Right lobe of liver (tissue), 6 donors: Measurements from ENCODE around the gene CHRDL1. TPM values are rescaled to one million over a fixed set of nuclear protein-coding genes. Genes with fewer than 3 reads are reported as not detected.

ENCODE experiments used
- ATAC-seq, 4 donors: fragments of 200-7000 bp; cut with Tn5 transposase; one replicate each; pipeline ENCODE4 v1.9.1; 2020; ENCODE audit warnings: mild to moderate bottlenecking in 4 of 4, moderate library complexity in 4 of 4
- DNase-seq, 3 donors: peaks; one replicate each; pipeline ENCODE4 v3.0.0-alpha.2; 2020
- H3K27ac ChIP-seq, 3 donors: fragments of 200-600 bp; one replicate each; pipeline ENCODE4 v1.8.0; 2022
- H3K27me3 ChIP-seq, 2 donors: fragments of 200-600 bp; one replicate each; pipeline ENCODE4 v1.8.0; 2022
- H3K36me3 ChIP-seq, 4 donors: fragments of 200-600 bp; sonication (generic) in 1 of 4; one replicate each; pipeline versions ENCODE4 v1.5.1 to v1.8.0; 2017 to 2022; ENCODE audit warnings: control low read depth in 1 of 4
- H3K4me1 ChIP-seq, 4 donors: fragments of 200-600 bp; sonication (generic) in 1 of 4; one replicate each; pipeline versions ENCODE4 v1.5.1 to v1.8.0; 2017 to 2022; ENCODE audit warnings: control low read depth in 1 of 4
- H3K4me3 ChIP-seq, 3 donors: fragments of 200-600 bp; one replicate each; pipeline ENCODE4 v1.8.0; 2022
- H3K9me3 ChIP-seq, 4 donors: fragments of 200-600 bp; sonication (generic) in 1 of 4; one replicate each; pipeline versions ENCODE4 v1.5.1 to v1.8.0; 2017 to 2022; ENCODE audit warnings: control low read depth in 1 of 4
- CTCF ChIP-seq, 4 donors: fragments of 200-600 bp in 3 of 4; fragments of 450-650 bp in 1 of 4; IDR thresholded peaks; one replicate each; pipeline versions ENCODE4 v1.5.1 to v1.8.0; 2016 to 2022; ENCODE audit warnings: antibody characterized with exemption in 4 of 4, mild to moderate bottlenecking in 2 of 4
- POLR2A ChIP-seq: fragments of 450-650 bp; IDR thresholded peaks from one replicate; pipeline ENCODE4 v1.6.1; 2017; ENCODE audit warnings: antibody characterized with exemption, mild to moderate bottlenecking
- WGBS: methylation state at CpG from one replicate; pipeline ENCODE4 v1.1.6; 2018; ENCODE audit warnings: low coverage, low lambda C conversion rate; ENCODE audit not compliant: insufficient coverage; ENCODE audit errors: missing lambda C conversion rate; 5-methylcytosine and 5-hydroxymethylcytosine counted together
- intact Hi-C, 2 donors: fragments of 100-400 bp; cut with DNase I; formaldehyde crosslinking; loops; one replicate each; pipeline versions ENCODE4 v1.11.2 to v1.14.1; 2022
- total RNA-seq, 6 experiments: library from RNA; depleted of rRNA in 2 of 6; stranded (reverse); fragments of >200 nt in 2 of 6; fragmentation: NEBNext Ultra II Directional in 3 of 6; extraction: Animal tissue kit (Norgen Biotek cat#: 25700) in 3 of 6; gene quantifications; one replicate each; pipeline versions ENCODE4 v1.1.0 to v1.2.4, GENCODE V29; 2016 to 2023
- donor health status: DM: no; HTN: yes; CAD: no.
- donor health status: DM: no; HTN: no; CAD: no.
- donor health status: DM: no; HTN: no; CAD: no.
- donor health status: DM: no; HTN: yes; CAD: no.
- donor health status: DM: no; HTN: yes; CAD: no.

The CHRDL1 gene
- total RNA-seq, 6 experiments from 2014 or later: 0.05 to 0.56 (median 0.21) TPM

DNA sequence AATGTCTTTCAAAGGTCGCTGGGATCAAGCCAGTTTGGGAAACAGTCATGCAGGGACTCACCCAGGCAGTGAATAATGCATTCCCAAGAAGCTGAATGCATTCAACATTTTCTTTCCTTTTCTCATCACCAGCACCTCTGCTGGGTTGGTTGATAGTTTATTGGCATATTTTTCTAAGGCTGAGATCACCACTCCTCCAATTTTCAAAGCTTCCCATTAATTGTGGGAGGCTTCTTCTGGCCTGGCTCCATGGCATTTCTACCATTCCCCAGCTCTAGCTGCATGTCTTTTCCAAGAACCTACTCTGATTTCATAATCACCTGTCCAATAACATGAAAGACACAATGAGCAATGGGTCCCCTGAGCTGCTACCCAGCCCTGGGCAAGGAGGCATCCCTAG lies 35.8 kb downstream of the CHRDL1 start:
- H3K27me3 ChIP-seq: no peaks in the 10 kb centered on the region
- H3K27ac ChIP-seq: no peak overlapping the region
- peaks cover 0 to 3% (median 0%) of the 10 kb centered on the region in 4 donors for H3K9me3 ChIP-seq
- TF ChIP-seq CTCF (IDR thresholded peaks at IDR 0.05) (no peak), POLR2A (no peak)
- H3K4me3 ChIP-seq: no peak overlapping the region
- no peaks in the 10 kb centered on the region for H3K4me1 ChIP-seq
- no peak for ATAC-seq
- DNase-seq: no peak
- intact Hi-C loops: no loop called here
- H3K36me3 ChIP-seq: no peaks in the 10 kb centered on the region
- 38% methylated on average over 1 of the region's 1 CpG for WGBS

- no peak for DNase-seq
- no peaks in the 10 kb centered on the region for H3K27me3 ChIP-seq
- no peaks in the 10 kb centered on the region for H3K4me1 ChIP-seq
- intact Hi-C loops: no loop called here
- H3K9me3 ChIP-seq: no peaks in the 10 kb centered on the region
- TF ChIP-seq POLR2A (no peak), CTCF (IDR thresholded peaks at IDR 0.05) (no peak)
- 65% methylated on average over 6 of the region's 7 CpGs for WGBS
- H3K4me3 ChIP-seq: no peak overlapping the region
- no peak for ATAC-seq
- H3K36me3 ChIP-seq: no peaks in the 10 kb centered on the region
- H3K27ac ChIP-seq: no peak overlapping the region
Measured at GRCh38 chrX:110758781-110759422, 36.7 kb downstream of the CHRDL1 start.

GRCh38 chrX:110755611-110756010 lies 40.0 kb downstream of the CHRDL1 start:
- DNase-seq (no peak), ATAC-seq (no peak)
- Histone ChIP-seq H3K4me3 (no peak overlapping the region), H3K27ac (no peak overlapping the region), H3K27me3 (no peaks in the 10 kb centered on the region), H3K36me3 (no peaks in the 10 kb centered on the region), H3K9me3 (no peaks in the 10 kb centered on the region), H3K4me1 (no peaks in the 10 kb centered on the region)
- TF ChIP-seq POLR2A (no peak), CTCF (IDR thresholded peaks at IDR 0.05) (no peak)
- intact Hi-C loops: no loop called here
- 68% methylated on average over 3 of the region's 3 CpGs for WGBS

GRCh38 chrX:110755061-110755460 lies 40.6 kb downstream of the CHRDL1 start:
- 17% methylated on average over 3 of the region's 3 CpGs for WGBS
- TF ChIP-seq CTCF (IDR thresholded peaks at IDR 0.05) (no peak), POLR2A (no peak)

More at GRCh38 chrX:110755061-110755460, 40.6 kb downstream of the CHRDL1 start:
- intact Hi-C loops: no loop called here
- Histone ChIP-seq H3K27me3 (no peaks in the 10 kb centered on the region), H3K36me3 (no peaks in the 10 kb centered on the region), H3K4me3 (no peak overlapping the region), H3K9me3 (no peaks in the 10 kb centered on the region), H3K27ac (no peak overlapping the region), H3K4me1 (no peaks in the 10 kb centered on the region)
- ATAC-seq (no peak), DNase-seq (no peak)
